NCI-H2196 treated with DMSO at 0.1 percent for 48 hours (cell line): Measurements from ENCODE around the gene SLC6A19.

Source experiments
- DNase-seq: peaks from one replicate; lab custom pipeline; 2025; ENCODE audit not compliant: unreplicated experiment; lab: John Stamatoyannopoulos, UW

SLC6A19 gene

GRCh38 chr5:1208221-1208742, 6.9 kb downstream of the SLC6A19 start:
- DNase-seq: no peak

- DNase-seq: peak; percentile 58
These were observed 7.5 kb downstream of the SLC6A19 start for GRCh38 chr5:1208743-1209488.

- no peak for DNase-seq
These were observed 8.1 kb downstream of the SLC6A19 start for GRCh38 chr5:1209489-1209852.

- DNase-seq: no peak
These were observed 8.7 kb downstream of the SLC6A19 start for GRCh38 chr5:1209896-1210776.

DNA sequence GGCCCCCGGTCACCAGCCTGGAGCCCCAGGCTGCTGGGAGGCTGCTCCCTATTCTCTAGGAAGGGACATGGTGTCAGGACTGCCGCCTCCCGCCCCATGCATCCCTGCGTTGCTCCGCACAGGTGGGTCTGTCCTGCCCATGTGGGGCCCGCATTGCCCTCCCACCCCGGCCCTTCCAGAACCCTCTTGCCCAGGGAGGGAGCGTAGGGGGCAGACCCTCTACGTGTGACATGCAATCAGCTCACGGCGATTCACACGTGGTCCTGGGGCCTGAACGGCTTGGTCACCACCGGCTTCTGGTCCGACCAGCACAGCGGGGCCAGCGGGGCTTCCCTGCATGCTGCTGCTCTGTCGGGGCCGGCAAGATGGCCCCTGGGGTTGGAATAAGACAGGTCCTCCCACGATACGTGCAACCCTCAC, 9.4 kb downstream of the SLC6A19 start:
- DNase-seq: no peak

- DNase-seq: no peak
These were observed 10.3 kb downstream of the SLC6A19 start for GRCh38 chr5:1211701-1212100.

GRCh38 chr5:1212271-1212670, 10.9 kb downstream of the SLC6A19 start:
- DNase-seq: no peak

GRCh38 chr5:1212881-1213280, 11.5 kb downstream of the SLC6A19 start:
- DNase-seq: no peak

DNA sequence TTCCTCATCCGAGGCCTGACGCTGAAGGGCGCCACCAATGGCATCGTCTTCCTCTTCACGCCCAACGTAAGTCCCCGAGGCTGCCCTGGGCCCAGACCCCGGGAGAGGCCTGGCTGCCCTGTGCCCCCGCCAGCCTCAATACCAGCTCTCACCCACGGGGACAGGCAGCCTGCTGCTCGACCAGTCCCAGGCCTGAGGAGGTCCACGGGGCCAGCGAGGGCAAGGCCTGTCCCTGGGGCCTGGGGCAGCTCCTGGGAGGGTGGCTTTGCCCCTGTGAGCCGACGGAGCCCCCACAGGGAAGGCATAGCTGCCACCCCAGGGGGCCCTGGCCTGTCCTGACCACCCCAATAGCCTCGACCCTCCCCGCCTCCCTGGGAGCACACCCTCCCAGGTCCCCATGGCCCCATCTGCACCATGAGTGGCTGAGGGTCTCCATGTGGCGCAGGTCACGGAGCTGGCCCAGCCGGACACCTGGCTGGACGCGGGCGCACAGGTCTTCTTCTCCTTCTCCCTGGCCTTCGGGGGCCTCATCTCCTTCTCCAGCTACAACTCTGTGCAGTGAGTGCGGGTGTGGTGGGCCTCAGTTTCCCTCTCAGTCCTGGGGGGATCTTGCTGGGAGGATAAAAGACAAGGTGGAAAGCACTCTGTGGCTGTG, 12.2 kb downstream of the SLC6A19 start:
- no peak for DNase-seq

DNA sequence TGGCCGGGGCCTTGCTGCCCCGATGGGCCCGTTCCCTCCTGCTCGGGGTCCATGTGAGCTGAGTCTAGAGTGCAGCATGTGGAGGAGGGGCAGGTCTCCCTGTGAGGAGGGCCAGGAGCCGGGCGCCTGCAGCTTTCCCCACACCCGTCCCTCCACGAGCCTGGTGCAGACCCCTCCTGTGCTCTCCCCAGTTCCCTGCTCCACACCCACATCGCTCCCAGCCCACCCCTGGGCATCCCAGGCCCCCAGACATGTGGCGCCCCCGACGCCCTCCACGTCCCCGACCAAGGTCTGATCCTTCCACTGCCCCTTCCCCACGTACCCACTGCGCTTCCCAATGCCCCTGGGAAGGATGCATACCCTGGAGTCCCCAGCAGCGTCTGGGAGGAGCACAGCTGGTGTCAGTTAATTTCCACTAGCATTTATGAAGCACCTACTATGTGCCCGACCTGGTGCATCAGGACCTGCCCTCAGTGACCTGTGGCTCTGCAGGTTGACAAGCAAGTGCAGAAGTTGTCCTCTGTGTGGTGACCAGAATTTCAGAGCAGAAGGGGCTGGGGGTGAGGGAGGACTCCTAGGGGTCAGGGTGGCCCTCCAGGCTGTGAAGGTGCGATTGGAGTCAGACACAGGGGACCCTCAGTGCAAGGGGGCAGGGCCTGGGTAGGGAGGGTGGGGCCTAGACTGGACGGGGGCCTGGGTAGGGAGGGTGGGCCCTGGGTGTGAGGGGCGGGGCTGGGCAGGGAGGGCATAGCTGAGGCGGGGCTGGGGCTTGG, 13.0 kb downstream of the SLC6A19 start:
- DNase-seq: no peak

- no peak for DNase-seq
These were observed 13.5 kb downstream of the SLC6A19 start for GRCh38 chr5:1214936-1215220.

GRCh38 chr5:1215320-1216096, 14.1 kb downstream of the SLC6A19 start:
- no peak for DNase-seq

- no peak for DNase-seq
These were observed 15.0 kb downstream of the SLC6A19 start for GRCh38 chr5:1216211-1216917.

DNA sequence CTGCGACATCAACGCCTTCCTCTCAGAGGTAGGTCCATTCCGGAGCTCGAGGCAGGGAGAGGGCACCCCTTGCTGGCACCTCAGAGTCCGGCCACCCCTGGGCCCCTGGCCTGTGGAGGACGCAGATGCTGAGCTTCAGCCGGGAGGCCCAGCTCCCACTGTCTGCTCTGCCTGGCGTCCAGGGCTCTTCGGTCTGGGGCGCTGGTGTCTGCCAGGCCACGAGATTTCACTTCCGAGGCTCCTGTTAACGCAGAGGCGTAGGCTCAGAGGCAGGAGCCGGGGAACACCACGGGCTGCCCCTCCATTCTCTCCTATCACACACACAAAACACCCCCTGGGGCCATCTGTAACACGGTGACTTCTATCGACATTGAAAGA, 15.5 kb downstream of the SLC6A19 start:
- no peak for DNase-seq

DNA sequence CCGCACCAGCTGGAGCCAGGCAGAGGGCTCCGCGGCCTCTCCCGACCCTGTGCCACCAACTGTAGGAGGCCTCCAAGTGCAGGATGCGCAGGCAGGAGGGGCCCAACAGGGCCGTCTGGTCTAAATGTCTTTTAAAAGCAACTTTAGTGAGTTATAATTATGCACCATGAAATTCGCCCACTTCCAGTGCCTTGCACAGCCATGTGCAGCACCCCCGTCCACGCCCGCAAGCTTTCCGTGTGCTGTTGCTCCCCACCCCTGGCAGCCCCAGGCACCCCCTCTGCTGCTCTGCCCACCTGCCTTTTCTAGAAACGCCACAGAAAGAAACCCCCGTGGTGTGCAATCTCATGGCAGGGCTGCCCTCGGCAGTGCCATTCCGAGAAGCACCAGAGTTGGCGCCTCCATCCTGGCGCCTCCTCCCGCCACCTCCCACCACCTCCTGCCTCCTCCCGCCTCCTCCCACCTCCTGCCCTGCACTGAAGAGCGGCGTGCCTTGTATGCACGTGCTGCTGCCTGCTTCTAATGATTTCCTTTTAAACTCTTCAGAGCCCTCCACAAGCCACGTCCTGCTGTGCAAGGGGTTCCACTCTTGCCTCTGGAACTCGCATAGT, 16.3 kb downstream of the SLC6A19 start:
- DNase-seq: no peak

DNA sequence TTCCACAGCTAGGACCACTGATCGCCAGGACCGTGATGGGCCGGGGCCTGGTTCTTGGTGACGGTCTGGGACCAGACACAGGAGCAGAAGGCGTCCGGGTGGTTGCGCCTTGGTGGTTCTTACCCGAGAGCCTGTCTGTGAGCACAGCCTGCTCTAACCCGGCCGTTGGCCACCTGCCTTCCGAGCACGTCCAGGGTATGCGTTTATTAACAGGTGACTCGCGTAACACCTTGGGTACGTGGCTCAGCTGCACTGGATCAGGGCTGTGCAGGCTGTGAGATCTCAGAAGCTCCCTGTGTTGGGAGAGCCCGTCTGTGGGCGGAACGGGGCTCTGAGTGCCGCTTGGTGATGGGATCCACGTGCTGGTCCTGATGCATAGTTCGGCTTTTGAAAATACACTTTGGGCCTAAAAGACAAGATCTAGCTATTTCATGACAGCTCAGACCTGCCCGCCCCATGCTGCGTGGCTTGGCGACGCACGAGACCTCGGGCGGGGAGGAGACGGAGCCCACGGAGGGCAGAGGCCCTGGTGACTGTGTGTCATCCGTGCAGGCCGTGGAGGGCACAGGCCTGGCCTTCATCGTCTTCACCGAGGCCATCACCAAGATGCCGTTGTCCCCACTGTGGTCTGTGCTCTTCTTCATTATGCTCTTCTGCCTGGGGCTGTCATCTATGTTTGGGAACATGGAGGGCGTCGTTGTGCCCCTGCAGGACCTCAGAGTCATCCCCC, 17.1 kb downstream of the SLC6A19 start:
- DNase-seq: no peak

GRCh38 chr5:1219098-1219767, 17.8 kb downstream of the SLC6A19 start:
- DNase-seq: no peak

DNA sequence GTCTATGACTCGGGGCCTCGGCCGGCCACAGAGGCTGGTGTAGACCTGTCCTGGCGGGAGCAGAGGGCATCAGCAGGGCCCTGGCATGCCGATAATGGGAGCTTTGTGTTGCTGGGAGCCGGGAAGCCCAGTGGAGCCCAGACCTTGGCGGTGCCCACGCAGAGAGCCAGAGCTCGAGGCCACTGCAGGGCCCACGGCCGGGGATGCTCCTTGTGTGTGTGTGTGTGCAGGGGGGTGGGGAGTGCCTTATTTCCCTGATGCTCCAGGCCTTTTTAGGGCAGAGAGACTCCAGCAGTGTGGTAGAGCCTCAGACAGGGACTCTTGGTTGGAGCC, 18.3 kb downstream of the SLC6A19 start:
- no peak for DNase-seq
